ENCODE measurements around the gene ZNF606.

The ZNF606 gene

DNA sequence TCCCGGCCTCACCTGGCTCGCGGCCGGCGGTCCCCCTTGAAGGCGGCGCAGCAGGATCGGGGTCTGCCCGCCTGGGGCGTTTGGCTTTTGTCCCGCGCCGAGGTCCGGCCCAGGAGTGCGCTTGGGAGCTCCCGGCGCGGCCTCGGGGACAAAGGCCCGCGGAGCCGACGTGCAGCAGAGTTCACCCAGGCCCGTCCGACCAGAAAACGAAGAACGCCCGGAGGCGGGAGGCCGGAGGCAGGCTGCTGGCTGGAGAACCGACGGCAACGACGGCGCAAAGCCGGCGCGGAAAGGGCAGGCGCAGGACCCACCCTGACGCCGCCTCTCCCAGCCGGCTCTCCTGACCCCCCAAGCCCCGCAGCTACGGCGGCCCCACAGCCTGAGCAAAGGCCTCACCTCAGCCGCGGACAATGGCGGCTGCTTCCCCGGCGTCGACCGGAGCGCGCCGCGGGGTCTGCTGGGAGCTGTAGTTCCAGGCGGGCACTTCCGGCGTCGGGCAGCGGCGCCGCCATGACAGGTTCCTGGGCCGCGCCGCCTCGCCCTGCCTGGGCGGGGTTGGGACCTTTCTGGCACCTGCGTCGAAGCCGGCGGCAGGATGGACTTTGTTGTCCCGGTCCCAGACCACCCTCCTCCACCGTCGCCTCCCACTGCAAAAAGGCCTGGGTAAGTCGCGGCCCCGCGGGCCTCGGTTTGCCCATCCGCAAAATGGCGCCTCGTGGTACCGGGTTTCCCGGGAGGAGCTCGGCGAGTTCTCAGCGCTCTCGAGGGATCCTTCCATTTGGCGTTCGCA lies at the start of gene ZNF606:
ZNF606 (minus strand) TSS at position 437 of the 790 bp plus-strand sequence. CDS start 1,501 bp downstream, outside the sequence.
- DNase-seq (ENCODE audit: low spot score) (peak; percentile 82), ATAC-seq (ENCODE audit: low read depth) (peak; percentile 98)
- H3K4me3 ChIP-seq (ENCODE audit: severe bottlenecking) = peak within 1 kb of the TSS; percentile 89
- H3K27ac ChIP-seq (ENCODE audit: poor library complexity, severe bottlenecking) = peak within 1 kb of the TSS; percentile 57
- H3K27me3 ChIP-seq (ENCODE audit: insufficient read depth, poor library complexity, severe bottlenecking) = no peaks in the 10 kb centered on the region
- H3K9me3 ChIP-seq (ENCODE audit: severe bottlenecking) = peaks cover 20% of the 10 kb centered on the region
- H3K36me3 ChIP-seq (ENCODE audit: low read depth) = peaks cover 71% of the 10 kb centered on the region
- TF ChIP-seq, protein P1, sequence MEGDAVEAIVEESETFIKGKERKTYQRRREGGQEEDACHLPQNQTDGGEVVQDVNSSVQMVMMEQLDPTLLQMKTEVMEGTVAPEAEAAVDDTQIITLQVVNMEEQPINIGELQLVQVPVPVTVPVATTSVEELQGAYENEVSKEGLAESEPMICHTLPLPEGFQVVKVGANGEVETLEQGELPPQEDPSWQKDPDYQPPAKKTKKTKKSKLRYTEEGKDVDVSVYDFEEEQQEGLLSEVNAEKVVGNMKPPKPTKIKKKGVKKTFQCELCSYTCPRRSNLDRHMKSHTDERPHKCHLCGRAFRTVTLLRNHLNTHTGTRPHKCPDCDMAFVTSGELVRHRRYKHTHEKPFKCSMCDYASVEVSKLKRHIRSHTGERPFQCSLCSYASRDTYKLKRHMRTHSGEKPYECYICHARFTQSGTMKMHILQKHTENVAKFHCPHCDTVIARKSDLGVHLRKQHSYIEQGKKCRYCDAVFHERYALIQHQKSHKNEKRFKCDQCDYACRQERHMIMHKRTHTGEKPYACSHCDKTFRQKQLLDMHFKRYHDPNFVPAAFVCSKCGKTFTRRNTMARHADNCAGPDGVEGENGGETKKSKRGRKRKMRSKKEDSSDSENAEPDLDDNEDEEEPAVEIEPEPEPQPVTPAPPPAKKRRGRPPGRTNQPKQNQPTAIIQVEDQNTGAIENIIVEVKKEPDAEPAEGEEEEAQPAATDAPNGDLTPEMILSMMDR (IDR thresholded peaks at IDR 0.05; ENCODE audit: poor library complexity, severe bottlenecking) = no peak
- no peaks in the 10 kb centered on the region for H3K4me1 ChIP-seq (ENCODE audit: insufficient read depth, poor library complexity, severe bottlenecking)

DNA sequence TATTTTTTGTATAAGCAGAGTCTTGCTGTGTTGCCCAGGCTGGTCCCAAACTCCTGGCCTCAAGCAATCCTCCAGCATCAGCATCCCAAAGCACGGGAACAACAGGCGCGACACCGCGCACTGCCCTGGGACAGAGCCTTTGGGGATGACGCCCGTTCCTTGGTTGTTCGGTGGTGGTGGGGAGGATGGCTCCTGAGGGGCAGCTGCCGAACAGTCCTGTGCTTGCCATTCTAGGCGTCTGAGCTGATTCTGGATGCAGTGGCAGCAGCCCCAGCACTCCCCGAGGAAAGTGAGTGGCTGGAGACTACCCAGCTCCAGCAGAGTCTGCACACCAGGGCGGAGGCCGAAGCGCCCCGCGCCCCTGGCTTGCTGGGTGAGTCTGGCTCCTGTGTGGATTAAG lies 49.6 kb upstream of the ZNF606 start:
- no peaks in the 10 kb centered on the region for H3K27me3 ChIP-seq (ENCODE audit: insufficient read depth, poor library complexity, severe bottlenecking)
- H3K4me1 ChIP-seq (ENCODE audit: insufficient read depth, poor library complexity, severe bottlenecking) = no peaks in the 10 kb centered on the region
- ATAC-seq (ENCODE audit: low read depth) (no peak), DNase-seq (ENCODE audit: low spot score) (no peak)
- TF ChIP-seq, protein P1 (IDR thresholded peaks at IDR 0.05; ENCODE audit: poor library complexity, severe bottlenecking) = no peak
- no peaks in the 10 kb centered on the region for H3K9me3 ChIP-seq (ENCODE audit: severe bottlenecking)
- no peak overlapping the region for H3K4me3 ChIP-seq (ENCODE audit: severe bottlenecking)
- no peak overlapping the region for H3K27ac ChIP-seq (ENCODE audit: poor library complexity, severe bottlenecking)
- no peaks in the 10 kb centered on the region for H3K36me3 ChIP-seq (ENCODE audit: low read depth)

DNA sequence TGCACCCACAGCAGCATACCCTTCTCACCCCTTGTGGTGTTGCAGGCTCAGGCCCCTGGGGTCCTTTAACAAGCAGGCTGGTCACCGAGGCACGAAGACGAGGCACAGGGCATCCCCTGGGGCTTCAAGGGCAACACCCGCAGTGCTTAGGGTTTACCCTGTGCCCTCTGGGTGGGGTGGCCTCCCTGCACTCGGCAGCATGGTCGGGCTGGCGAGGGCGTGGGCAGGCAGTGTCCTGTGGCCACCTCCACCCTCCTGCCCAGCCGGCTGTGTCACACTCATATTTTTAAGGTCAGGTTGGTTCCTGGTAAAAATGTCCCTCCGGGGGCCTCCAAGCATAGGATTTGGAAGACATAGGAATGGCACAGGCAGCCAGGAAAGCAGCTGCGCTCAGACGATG lies 45.1 kb upstream of the ZNF606 start:
- no peak overlapping the region for H3K27ac ChIP-seq (ENCODE audit: poor library complexity, severe bottlenecking)
- H3K4me1 ChIP-seq (ENCODE audit: insufficient read depth, poor library complexity, severe bottlenecking) = no peaks in the 10 kb centered on the region
- H3K9me3 ChIP-seq (ENCODE audit: severe bottlenecking) = peaks cover 3% of the 10 kb centered on the region
- DNase-seq (ENCODE audit: low spot score) (no peak), ATAC-seq (ENCODE audit: low read depth) (no peak)
- TF ChIP-seq, protein P1 (IDR thresholded peaks at IDR 0.05; ENCODE audit: poor library complexity, severe bottlenecking) = no peak
- no peak overlapping the region for H3K4me3 ChIP-seq (ENCODE audit: severe bottlenecking)
- H3K36me3 ChIP-seq (ENCODE audit: low read depth) = no peaks in the 10 kb centered on the region
- H3K27me3 ChIP-seq (ENCODE audit: insufficient read depth, poor library complexity, severe bottlenecking) = no peaks in the 10 kb centered on the region

DNA sequence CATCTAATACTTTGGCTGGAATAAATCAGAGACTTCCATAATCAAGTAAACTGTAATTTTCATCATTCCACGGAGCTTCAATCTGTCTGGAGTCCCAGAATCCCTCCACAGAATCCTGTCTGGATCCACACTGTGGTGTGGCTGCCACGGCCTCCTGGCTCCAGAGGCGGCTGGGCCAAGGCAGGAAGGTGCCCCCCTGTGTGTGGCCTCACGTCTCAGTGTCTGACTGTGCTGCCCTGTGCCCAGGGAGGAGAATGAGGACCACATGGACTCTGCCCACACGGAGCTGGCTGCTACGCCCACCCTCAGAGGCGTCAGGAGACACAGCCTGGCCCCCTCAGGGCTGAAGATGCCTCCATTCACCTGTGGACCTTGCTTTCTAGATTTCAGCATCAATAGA lies 44.2 kb upstream of the ZNF606 start:
- Histone ChIP-seq H3K27me3 (ENCODE audit: insufficient read depth, poor library complexity, severe bottlenecking) (no peaks in the 10 kb centered on the region), H3K9me3 (ENCODE audit: severe bottlenecking) (peaks cover 4% of the 10 kb centered on the region)
- TF ChIP-seq, protein P1 (IDR thresholded peaks at IDR 0.05; ENCODE audit: poor library complexity, severe bottlenecking) = no peak

More for the DNA sequence above, 44.2 kb upstream of the ZNF606 start:
- H3K27ac ChIP-seq (ENCODE audit: poor library complexity, severe bottlenecking) = no peak overlapping the region
- no peaks in the 10 kb centered on the region for H3K4me1 ChIP-seq (ENCODE audit: insufficient read depth, poor library complexity, severe bottlenecking)
- no peak overlapping the region for H3K4me3 ChIP-seq (ENCODE audit: severe bottlenecking)
- no peak for DNase-seq (ENCODE audit: low spot score)
- H3K36me3 ChIP-seq (ENCODE audit: low read depth) = no peaks in the 10 kb centered on the region
- ATAC-seq (ENCODE audit: low read depth) = no peak

All from RWPE2 (cell line).